Measurements from ENCODE around the gene RNASE3.
"Not testable (repeated sequence)": the region's sequence is repeated elsewhere in the genome, so short reads cannot be mapped to it uniquely, and the experiment has no call there.

RNASE3 gene

GRCh38 chr14:20919038-20919756 is 28.0 kb downstream of the RNASE3 start:
- FAIRE-seq, result not testable (repeated sequence)

DNA sequence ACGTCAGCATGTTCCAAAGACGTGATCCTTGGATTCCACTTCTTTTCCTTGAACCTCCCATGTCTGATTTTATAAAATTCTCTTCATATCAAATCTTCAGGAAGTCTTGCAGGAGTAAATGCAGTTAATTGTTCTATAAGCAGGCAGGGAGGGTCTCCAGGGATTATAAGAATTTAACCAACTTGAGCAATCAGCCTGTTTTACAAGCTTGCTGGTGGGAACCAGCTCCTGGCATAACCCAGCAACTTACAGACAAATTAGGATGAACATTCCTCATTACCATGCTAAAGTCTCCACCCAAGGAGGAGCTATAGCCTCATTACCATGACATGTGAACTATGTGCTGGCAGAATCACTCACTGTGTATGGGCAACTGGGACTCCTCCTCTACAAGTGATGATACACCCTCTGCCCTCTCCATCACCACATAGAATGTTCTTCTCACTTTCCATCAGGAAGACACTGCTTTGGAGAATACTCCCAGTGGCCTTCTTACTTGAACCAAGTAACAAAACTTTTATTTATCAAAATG is 32.6 kb downstream of the RNASE3 start:
- not testable (repeated sequence) for FAIRE-seq

GRCh38 chr14:20934148-20934762 is 43.1 kb downstream of the RNASE3 start:
- no peak for FAIRE-seq

DNA sequence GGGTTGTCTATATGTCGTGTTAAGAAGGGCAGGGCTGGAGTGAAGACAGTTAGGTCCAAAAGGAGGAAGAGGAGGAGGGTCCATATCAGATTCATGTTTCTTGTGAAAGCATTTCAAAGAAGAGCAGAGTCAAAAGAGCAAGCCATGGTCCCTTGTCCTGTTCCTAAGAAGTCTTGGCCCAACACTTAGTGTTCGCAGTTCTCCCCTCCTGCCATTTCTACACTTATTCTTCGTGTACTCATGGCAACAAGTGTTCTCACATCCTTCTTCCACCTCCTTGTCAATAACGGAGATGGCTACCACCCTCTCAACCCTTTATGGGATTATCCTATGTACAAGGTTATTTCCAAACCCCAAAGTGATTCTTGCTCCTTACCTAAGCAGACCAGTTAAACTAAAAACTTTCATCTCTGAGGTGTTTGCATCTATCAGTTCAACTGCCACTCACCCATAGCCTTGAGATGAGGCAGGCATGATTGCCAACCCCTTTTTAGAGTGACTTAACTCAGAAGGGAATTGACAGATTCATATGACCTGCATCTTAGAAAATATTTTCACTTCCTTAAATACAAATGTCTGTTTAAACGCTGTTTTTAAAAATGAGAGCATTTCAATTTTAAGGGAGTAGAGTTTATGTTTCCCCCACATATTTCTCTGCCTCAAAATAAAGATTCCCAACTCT is 44.3 kb downstream of the RNASE3 start:
- no peak for FAIRE-seq
